GM12872 (cell line): ENCODE data around the gene THRB.

ENCODE experiments used
- TF ChIP-seq, protein P1 (sequence below): IDR thresholded peaks from 3 replicates; pipeline ENCODE4 v1.5.1; 2011; ENCODE audit warnings: low read depth, mild to moderate bottlenecking, low read length, moderate library complexity; ENCODE audit not compliant: insufficient read depth

The THRB gene

DNA sequence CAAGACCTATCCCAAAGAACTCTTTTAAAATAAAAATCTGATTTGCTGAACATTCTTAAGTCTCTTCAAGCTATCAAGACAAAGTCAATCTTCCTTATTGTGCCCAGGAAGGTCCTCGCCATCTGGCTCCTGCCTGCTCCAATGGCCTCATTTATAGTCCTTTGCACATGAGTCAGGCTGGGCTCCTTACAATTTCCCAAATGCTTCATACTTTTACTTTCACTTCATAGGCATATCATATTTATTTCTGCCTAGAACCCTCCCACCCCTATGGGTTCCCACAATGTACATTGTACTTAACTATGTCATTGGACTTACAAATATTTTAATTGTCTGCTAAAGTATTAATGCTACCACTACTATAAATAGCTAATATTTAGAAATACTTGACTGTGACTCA is 9.1 kb downstream of the THRB start:
- TF ChIP-seq, protein P1, sequence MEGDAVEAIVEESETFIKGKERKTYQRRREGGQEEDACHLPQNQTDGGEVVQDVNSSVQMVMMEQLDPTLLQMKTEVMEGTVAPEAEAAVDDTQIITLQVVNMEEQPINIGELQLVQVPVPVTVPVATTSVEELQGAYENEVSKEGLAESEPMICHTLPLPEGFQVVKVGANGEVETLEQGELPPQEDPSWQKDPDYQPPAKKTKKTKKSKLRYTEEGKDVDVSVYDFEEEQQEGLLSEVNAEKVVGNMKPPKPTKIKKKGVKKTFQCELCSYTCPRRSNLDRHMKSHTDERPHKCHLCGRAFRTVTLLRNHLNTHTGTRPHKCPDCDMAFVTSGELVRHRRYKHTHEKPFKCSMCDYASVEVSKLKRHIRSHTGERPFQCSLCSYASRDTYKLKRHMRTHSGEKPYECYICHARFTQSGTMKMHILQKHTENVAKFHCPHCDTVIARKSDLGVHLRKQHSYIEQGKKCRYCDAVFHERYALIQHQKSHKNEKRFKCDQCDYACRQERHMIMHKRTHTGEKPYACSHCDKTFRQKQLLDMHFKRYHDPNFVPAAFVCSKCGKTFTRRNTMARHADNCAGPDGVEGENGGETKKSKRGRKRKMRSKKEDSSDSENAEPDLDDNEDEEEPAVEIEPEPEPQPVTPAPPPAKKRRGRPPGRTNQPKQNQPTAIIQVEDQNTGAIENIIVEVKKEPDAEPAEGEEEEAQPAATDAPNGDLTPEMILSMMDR, result no peak

- TF ChIP-seq, protein P1, result no peak
These were observed 10.8 kb downstream of the THRB start for GRCh38 chr3:24483873-24484272.

DNA sequence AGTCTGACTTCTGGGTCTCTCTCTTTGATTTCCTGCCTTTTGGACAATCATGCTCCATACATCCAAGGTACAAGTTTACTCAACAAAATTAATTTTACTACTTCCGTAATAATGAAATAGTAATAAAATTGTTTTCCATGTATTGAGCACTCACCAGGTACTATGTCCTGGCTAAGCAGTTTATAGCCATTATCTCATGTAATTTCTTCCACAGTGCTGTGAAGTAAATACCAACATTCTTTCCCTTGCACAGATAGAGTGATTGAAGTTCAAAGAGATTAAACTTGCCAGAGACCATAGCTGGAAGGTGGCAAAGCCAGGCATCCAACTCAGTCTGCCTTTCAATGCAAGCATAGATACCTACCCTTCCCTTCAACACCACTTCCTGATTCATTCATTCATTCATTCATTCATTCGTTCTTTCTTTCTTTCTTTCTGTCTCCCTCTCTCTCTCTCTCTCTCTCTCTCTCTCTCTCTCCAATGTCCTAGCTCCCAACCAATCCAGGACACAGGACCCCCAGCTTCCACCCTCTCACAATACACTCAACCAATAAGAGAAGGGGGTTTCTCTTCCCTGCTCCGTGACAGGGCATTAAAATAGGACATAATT is 12.4 kb downstream of the THRB start:
- TF ChIP-seq, protein P1, result no peak

- TF ChIP-seq, protein P1, result no peak
These were observed 13.5 kb downstream of the THRB start for GRCh38 chr3:24481193-24481592.

DNA sequence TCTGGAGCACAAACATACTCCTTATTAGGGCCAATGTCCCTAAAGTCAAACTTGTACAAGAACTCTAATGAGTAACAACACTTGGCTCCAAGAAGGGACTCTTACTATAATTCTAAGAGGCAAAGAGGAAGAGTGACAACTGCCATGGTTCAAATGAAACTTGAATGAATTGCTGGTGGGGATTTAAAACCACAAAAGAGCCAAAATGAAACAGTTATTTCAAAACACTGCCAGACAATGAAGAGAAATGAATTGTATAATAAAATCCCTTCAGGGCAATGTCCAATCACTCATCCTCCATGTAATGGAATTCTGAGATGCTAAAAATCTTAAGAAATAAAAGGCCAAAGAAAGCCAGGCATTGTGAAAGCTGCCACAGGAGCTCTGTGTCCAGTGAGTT is 14.2 kb downstream of the THRB start:
- TF ChIP-seq, protein P1, result no peak

- TF ChIP-seq, protein P1, result no peak
These were observed 14.8 kb downstream of the THRB start for GRCh38 chr3:24479816-24480215.

- TF ChIP-seq, protein P1, result no peak
These were observed 17.6 kb downstream of the THRB start for GRCh38 chr3:24476871-24477656.
